Kidney glomerular epithelial cell (primary cell): ENCODE data around the gene MSH4.
"Not testable (repeated sequence)": the region's sequence is repeated elsewhere in the genome, so short reads cannot be mapped to it uniquely, and the experiment has no call there.

Source experiments
- DNase-seq: peaks from one replicate; lab custom pipeline; 2025; lab: John Stamatoyannopoulos, UW

Gene MSH4

DNA sequence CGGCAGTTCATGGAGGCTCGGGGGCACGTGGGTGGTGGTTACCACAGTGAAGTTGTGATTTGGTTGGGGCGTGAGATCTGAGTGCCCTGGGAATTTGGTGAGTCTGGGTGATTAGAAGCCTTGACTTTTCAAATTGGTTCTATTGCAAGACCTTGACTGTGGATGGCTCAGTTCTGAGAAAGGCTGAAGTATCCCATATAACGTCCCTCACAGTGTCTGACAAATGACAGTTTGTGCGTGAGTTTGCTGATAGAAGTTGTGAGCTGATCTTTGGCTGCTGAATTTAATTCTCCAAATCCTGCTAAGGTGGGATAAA is 549 bp downstream of the MSH4 start:
- no peak for DNase-seq

DNA sequence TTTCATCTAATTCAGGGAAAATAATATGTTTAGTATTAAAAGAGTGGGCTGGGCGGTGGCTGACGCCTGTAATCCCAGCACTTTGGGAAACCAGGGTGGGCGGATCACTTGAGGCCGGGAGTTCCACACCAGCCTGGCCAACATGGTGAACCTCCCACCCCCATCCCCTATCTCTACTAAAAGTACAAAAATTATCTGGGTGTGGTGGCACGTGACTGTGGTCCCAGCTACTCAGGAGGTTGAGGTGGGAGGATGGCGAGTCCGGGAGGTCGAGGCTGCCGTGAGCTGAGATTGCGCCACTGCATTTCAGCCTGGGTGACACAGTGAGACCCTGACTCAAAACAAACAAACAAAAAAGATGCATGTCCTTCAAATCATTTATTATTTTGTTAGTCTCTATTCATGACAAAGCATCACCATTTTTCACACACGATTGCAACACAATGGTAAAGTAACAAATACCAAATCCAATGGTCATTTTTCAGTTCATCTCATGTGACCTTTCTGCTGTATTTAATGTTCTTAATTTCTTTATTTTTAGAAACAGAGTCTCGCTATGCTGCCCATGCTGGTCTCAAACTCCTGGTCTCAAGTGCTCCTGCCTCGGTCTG is 1.0 kb downstream of the MSH4 start:
- no peak for DNase-seq

DNA sequence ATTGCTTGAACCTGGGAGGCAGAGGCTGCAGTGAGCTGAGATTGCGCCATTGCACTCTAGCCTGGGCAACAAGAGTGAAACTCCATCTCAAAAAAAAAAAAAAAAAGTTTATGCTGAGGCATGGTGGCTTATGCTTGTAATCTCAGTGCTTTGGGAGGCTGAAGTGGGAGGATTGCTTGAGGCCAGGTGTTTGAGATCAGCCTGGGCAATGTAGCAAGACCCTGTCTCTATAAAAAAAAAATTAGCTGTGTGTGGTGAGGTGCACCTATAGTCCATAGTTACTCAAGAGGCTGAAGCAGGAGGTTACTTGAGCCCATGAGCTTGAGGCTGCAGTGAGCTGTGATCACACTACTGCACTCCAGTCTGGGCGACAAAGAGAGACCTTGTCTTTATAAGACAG is 4.8 kb downstream of the MSH4 start:
- not testable (repeated sequence) for DNase-seq

DNA sequence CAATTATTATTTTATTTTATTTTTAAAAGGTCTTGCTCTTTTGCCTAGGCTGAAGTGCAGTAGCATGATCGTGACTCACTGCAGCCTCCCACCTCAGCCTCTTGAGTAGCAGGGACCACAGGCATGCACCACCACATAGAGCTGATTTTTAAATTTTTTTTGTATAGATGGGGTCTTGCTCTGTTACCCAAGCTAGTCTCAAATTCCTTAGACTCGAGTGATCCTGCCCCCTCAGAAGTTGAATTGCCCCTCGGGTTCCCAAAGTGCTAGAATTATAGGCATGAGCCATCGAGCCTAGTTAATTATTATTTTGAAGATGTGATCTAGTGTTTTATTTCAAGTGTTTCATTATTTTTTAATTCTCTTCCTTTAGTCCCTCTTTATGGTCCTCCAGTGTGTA is 12.2 kb downstream of the MSH4 start:
- no peak for DNase-seq

DNA sequence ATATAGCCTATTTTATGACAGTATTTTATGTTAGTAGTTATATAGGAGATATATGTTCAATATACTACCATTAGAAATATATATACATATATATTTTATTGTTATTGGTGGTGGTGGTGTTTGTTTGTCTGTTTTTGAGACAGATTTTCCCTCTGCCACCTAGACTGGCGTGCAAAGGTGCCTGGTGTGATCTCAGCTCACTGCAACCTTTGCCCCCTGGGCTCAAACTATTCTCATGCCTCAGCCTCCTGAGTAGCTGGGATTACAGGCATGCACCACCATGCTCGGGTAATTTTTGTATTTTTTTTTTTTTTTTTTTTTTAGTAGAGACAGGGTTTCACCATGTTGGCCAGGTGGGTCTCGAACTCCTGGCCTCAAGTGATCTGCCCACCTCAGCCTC is 13.4 kb downstream of the MSH4 start:
- not testable (repeated sequence) for DNase-seq

DNA sequence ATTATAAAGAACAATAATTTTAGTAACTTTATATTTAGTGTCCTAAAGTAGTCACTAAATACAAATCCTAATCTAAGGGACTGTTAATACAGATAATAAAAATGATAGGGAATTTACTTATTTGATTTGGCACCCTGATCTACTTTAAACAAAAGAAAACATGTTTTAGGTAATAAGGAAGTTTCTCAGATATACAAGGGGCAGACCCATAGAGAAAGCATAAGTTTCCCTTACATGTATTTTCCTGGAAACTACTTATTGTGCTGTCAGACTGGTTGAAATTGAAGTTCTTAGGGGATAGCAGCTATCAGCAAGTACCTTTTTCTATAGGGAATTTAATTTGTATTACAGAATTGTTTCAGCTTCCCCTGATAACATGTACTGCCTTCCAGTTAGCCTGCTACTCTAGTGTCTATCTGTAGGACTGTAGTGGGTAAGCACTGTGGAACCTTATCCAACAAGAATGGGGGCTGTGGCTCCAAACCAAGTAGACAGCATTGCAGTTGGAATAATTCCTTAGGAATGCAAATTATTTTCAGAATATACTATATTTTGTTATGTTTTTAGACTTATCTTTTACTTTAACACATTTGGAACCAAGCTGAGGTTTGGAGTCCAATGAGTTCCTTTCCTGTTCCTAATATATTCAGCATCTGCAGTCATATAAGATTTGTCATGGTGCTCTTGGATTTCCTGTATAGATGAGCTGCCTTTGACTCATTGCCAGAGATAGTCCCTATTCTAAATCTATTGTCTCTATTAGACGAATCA is 14.7 kb downstream of the MSH4 start:
- DNase-seq, result no peak

DNA sequence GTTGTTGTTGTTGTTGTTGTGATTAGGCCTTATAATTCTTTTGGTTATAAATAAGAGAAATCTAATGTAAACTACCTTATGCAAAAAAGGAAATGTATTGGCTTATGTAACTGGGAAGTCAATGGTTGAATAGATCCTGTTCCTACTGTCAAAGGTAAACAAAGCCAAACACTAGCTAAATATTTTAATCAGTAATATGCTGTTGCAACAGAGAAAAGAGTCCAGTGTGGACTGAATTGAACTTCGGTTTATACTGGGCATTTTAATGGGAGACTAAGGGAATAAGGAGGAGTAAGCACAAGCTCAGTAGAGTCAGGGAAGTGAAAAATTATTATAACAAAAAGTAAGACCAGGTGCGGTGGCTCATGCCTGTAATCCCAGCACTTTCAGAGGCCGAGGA is 15.4 kb downstream of the MSH4 start:
- no peak for DNase-seq

DNA sequence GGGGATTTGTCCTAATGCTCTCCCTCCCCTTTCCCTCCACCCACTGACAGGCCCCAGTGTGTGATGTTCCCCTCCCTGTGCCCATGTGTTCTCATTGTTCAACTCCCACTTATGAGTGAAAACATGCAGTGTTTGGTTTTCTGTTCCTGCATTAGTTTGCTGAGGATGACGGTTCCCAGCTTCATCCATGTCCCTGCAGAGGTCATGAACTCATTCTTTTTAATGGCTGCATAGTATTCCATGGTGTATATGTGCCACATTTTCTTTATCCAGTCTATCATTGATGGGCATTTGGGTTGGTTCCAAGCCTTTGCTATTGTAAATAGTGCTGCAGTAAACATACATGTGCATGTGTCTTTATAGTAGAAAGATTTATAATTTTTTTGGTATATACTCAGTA is 26.9 kb downstream of the MSH4 start:
- not testable (repeated sequence) for DNase-seq

DNA sequence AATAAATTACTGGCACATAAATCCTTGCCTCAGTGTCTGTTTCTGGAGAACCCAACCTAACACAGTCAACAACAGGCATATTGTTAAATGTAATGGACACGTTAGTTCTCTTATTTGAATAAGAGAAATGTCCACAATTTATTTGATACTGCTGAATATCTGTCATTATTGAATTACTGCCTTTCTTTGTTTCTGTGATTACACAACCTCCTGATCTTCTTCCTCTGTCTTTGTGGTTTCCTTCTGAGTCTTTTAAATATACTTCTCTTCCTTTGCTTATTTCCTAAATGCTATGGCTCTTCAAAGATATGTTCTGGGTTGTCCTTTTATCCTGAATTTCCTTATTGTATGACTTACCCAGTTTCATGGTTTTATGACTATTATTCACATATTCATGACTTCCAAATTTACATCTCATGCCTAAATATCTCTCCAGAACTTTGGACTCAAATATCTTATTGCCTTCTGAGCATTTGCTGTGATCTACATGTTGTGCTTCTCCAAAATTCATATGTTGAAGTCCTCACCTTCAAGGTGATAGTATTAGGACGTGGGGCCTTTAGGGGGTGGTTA is 39.9 kb downstream of the MSH4 start:
- DNase-seq, result no peak

DNA sequence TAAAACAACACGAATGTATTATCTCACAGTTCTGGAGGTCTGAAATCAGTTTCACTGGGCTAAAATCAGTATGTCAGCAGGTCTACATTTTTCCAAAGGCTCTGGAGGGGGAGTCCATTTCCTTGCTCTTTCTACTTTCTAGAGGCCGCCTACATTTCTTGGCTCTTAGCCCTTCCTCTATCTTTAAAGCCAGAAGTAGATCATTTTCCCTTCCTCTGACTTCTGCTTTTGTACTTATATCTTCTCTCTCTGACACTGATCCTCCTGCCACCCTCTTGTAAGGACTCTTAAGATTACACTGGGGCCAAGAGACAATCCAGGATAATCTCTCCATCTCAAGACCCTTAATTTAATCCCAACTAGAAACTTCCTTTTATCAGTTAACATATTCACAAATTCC is 41.4 kb downstream of the MSH4 start:
- no peak for DNase-seq

DNA sequence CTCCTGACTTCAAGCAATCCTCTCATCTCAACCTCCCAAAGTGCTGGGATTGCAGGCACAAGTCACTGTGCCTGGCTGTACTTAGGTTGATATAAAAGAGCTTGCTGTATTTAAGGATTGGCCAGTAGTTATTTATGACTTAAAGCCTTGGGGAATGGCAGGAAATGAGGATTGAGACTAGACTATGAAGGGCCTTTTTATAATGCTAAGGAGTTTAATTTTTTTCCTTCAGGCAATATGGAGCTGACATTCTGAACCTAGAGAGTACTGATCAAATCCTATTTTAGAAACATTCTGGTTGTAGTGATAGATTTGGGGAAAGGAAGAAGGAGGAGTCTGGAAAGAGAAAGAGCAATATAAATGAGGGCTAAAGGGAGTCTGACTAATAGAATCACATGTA is 44.7 kb downstream of the MSH4 start:
- DNase-seq, result no peak

DNA sequence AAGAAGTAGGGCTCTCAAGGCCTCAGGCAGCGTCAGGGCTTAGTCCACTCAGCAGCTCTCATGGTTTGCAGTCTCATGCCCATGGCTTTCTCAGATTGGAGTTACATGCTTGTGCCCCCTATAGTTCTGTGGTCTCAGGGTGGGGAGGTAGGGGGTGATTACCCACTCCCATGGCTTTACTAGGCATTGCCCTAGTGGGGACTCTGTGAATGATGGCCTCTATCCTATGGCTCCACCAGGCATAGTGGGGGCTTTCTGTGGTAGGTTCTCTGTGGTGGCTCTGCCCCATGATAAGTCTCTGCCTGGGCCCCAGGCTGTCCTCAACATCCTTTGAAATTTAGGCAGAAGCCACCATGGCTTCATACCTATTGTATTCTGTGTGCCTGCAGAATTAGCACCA is 48.9 kb downstream of the MSH4 start:
- no peak for DNase-seq

DNA sequence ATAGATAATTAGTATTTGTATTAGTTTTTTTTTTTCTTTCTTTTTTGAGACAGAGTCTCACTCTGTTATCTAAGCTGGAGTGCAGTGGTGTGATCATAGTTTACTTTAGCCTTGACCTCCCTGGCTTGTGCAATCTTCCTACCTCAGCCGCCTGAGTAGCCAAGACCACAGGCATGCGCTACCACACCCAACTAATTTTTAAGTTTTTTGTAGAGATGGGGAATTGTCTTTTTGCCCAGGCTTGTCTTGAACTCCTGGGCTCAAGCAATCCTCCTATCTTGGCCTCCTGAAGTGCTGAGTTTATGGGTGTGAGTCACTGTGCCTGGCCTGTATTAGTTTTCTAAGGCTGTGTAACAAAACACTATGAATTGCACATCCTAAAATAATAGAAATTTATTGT is 58.3 kb downstream of the MSH4 start:
- peak; percentile 6 for DNase-seq

DNA sequence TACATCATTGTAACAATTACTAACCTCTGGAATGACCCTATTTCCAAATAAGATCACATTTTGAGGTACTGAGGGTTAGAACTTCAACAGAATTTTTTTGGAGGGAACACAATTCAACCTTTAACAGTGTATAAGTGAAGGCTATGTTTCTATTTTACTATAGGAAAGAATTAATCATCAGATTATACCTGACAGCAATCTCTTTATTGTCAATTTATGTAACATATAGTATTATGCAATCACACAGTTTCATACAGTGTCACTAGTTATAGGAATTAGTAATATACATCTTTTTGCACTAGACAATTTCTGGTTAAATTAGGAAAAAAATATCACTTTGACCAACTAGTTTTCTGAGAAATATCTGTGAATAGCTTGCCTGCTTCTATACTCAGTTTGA is 59.1 kb downstream of the MSH4 start:
- no peak for DNase-seq

DNA sequence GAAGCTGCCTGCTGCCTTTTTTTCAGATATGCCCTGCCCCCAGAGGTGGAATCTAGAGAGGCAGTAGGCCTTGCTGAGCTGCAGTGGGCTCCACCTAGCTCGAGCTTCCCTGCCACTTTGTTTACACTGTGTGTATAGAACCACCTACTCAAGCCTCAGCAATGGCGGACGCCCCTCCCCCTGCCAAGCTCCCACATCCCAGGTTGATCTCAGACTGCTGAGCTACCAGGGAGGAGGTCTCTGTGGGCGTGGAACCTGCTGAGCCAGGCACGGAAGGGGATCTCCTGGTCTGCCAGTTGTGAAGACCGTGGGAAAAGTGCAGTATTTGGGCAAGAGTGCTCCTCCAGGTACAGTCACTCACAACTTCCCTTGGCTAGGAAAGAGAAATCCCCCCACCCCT is 65.1 kb downstream of the MSH4 start:
- no peak for DNase-seq

DNA sequence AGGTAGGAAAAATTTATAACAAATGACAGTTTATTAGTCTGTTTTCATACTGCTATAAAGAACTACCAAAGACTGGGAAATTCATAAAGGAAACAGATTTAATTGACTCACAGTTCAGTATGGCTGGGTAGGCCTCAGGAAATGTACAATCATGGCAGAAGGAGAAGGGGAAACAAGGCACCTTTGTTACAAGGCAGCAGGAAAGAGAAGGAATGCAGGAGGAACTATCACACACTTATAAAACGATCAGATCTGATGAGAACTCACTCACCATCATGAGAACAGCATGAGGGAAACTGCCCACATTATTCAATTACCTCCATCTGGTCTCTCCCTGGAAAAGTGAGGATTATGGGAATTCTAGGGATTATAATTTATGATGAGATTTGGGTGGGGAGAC is 74.3 kb downstream of the MSH4 start:
- DNase-seq, result no peak

DNA sequence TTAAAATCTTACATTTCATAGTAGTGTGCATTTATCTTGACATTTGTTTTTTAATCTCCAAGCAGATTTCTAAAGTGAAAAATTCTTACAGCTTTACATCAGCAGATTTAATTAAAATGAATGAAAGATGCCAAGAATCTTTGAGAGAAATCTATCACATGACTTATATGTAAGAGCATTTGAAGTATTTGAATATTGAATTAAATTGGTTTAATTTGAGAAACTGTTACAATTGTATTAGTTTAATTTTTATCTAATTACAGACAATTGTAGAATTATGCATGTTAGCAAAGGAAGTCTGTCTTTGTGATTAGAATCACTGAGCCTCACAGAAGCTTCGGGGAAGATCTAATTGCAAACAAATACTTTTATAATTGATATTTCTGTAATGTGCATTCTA is 83.3 kb downstream of the MSH4 start:
- no peak for DNase-seq

DNA sequence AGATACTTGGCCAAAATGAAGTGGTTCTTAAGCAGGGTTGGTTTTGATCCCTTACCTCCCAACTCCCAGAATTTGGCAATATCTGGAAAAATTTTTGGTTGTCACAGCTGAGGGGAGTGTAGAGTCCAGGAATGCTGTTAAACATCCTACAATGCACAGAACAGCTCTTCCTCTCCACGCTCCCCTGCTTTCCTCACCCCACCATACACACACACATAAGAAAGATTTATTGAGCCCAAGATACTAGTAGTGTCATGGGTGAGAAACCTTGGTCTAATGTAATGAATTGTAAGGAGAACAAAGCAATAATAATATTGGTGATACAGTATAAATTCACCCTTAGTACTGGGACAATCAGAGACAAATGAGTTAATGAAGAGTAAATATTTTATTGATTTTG is 87.8 kb downstream of the MSH4 start:
- no peak for DNase-seq

DNA sequence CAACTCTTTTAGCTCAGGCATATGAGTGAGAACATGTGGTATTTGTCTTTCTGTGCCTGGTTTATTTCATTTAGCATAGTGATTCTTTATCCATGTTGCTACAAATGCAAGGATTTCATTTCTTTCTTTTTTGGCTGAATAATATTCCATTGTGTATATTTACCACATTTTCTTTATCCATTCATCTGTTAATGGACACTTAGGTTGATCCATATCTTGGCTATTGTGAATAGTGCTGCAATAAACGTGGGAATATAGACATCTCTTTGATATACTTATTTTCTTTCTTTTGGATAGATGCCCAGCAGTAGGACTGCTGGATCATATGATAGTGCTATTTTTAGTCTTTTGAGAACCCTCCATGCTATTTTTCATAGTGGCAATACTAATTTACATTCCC is 104.7 kb downstream of the MSH4 start:
- no peak for DNase-seq

DNA sequence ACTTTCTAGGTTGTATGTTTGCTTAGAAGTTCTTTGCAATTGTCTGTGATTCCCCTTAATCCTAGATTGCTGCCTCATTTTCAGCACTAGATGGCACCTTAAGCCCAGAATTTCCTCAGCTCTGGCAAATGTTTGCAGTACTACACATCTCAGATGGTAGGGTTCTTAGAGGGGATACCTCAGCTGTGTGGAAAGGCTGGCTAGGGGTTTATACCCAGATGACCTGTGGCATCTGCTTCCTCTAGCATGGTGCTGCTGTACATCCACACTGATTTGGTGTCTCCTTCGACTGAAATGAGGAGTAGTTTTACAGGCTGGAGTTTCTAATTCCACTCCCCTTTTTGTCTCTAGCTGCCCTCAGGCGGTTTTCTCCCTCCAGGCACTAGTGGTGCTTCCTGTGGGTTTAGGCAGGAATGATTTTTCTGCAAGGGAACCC is 112.1 kb downstream of the MSH4 start:
- peak; percentile 49 for DNase-seq

DNA sequence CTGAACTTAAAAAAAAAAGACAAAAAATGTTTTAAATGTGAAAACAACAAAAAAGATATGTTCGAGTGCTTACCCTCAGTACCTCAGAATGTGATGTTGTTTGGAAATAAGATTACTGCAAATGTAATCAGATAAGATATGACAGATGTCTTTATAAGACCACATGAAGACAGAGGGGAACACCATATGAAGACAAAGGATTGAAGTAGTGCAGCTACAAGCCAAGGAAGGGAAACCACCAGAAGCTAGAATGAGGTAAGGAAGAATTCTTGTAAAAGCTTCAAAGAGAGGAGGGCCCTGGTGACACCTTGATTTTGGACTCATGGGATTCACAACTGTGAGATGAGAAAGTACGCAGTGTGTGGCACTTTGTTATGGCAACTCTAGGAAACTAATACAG is 120.2 kb downstream of the MSH4 start:
- DNase-seq, result no peak

DNA sequence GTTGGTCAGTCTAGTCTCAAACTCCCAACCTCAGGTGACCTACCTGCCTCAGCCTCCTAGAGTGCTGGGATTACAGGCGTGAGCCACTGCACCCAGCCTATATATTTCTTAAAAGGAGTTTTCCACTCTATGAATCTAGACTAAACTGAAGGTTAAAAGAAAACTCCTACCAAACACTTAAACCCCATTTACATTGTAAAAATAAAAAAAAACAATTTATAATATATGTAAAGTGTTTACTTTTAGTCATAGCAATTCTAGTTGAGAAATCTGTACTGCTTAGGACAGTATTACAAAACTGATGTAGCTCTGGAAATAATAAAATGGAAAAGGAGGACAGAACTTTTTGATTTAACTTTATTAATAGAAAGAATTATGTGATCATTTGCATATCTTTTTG is 126.0 kb downstream of the MSH4 start:
- no peak for DNase-seq

DNA sequence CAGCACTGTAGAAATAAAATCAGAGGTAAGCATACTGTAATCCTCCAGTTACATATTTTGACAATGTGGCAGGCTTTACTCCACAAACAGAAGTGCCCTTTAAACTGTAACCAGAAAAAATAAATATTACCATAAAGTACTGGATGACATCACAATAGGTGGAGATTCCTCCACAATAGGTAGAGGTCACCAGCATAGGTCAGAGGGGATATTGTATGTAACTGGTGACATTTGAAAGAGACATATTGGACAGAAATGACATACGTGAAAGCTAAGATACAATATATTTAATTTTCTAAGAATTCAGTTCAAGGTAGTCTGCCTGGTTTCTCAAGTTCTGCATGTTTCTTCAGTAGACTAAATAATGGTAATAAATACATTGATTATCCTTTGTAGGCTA is 135.6 kb downstream of the MSH4 start, which contains the start of gene ASB17:
Gene ASB17, minus strand, starts transcription at position 101 of the 400 bp plus-strand sequence. CDS start 113 bp downstream, outside the sequence.
- DNase-seq, result no peak

DNA sequence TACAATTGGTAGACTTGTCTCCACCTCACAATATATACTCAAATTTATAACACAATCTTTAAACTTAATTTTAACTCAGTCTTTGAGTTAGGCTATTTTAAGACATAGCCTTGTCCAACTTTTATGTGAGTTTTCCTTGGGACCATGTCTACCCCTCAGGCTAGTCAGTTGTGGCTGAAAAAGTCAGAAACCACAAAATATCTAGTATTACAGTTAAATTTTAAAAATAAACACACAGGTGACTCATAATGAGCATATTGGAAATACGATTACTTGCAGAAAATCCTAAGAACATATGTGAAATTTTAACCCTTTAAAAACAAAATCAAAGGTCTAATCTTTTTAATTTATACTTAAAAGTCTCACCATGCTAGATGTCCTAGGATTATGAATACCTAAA is 140.4 kb downstream of the MSH4 start:
- DNase-seq, result no peak
